ENCODE data around the gene NOX5. TPM values are rescaled to one million over a fixed set of nuclear protein-coding genes. Genes with fewer than 3 reads are reported as not detected.

Gene NOX5
- 0.18 TPM in 1 of 2 replicates, not detected in the other for total RNA-seq

GRCh38 chr15:69014454-69014853 is at the start of gene NOX5:
NOX5 (plus strand) TSS chr15:69014695; CDS start chr15:69014736, 41 bp downstream.

Other genes starting within 250 kb of the NOX5 start
- gene ANP32A, start 193.8 kb upstream of the NOX5 start, total RNA-seq, result 27.4 and 61.1 TPM in 2 replicates
- 5.6 and 14.3 TPM in 2 replicates for gene SPESP1, start 84.2 kb upstream of the NOX5 start, total RNA-seq
- 40.5 and 41.9 TPM in 2 replicates for gene GLCE, start 145.9 kb downstream of the NOX5 start, total RNA-seq